GM19025 (cell line): ENCODE measurements around the gene TK1.

Experiments
- ATAC-seq: cut with Tn5 transposase; IDR thresholded peaks from one replicate; pipeline ENCODE4 v1.9.1; 2021; ENCODE audit warnings: mild to moderate bottlenecking, low read depth, moderate library complexity; ENCODE audit not compliant: unreplicated experiment

TK1 gene

DNA sequence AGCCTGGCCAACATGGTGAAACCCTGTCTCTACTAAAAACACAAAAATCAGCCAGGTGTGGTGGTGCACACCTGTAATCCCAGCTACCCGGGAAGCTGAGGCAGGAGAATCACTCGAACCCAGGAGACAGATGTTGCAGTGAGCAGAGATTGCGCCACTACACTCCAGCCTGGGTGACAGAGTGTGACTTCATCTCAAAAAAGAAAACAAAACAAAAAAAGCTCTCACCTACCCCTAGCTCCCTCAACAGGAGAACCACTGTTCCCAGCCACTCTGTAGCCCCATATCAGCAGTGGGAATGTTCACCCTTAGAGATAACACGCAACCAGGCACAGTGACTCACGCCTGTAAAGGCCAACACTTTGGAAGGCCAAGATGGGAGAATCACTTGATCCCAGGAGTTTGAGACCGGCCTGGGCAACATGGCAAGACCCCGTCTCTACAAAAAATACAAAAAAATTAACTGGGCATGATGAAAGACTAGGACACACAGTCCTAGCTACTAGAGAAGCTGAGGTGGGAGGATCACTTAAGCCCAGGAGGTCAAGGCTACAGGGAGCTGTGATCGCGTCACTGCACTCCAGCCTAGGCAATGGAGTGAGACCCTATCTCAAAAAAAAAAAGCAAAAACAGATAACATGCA is 50.9 kb downstream of the TK1 start:
- ATAC-seq = no peak

DNA sequence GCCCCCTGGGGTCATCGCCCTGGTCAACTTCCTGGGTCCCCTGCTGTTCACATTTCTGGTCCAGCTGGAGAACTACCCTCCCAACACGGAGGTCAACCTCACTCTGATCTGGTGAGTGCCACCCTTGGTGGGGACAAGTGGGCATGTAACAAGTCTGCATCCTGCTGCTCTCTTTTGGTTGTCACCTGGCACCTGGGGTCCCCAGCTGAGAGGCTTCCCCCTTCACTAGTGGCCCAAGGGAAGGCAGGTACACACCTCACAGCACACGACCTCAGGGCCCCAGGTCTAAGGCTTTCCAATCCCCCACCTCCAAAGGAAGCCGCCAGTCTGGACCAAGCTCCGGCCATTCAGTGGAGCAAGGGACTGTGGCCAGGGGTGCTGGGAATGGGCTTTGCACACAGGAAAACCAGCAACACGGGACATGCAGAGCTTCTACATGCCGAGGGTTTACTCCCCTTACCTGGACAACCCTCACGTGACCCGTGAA is 51.9 kb downstream of the TK1 start:
- no peak for ATAC-seq

DNA sequence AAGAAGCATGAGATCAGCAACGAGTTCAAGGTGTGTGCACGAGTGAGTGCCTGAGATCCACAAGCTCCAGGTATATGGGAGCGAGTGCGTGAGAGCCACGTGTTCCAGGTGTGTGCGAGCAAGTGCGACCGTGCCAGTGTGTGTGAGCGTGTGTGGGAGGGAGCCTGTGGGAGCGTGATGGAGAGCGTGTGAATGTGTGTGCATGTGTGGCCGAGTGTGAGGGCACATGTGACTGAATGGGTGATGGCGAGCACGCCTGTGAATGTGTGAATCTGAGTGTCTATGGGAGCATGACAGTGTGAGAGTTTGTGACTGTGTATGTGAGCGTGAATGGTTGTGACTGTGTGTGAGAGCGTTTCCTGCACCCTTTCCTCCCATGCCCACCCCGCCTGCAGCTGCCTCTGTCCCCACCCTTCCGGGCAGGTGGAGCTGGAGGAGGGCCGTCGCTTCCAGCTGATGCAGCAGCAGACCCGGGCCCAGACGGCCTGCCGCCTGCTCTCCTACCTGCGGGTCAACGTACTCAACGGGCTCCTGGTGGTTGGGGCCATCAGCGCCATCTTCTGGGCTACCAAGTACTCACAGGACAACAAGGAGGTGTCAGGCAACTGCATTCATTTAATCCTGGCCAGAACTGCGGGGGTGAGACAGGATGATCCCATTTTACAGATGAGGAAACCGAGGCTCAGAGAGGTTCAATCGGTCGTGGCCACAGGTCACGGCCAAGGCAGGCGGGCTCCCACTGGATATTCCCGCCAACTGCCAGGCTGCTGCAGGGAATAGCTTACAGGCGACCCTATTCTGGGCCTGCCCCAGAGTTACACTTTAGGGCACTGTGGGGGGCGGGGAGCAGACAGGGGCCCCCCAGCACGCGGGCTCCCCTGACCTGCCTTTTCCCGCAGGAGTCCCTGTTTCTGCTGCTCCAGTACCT is 52.6 kb downstream of the TK1 start:
- no peak for ATAC-seq

DNA sequence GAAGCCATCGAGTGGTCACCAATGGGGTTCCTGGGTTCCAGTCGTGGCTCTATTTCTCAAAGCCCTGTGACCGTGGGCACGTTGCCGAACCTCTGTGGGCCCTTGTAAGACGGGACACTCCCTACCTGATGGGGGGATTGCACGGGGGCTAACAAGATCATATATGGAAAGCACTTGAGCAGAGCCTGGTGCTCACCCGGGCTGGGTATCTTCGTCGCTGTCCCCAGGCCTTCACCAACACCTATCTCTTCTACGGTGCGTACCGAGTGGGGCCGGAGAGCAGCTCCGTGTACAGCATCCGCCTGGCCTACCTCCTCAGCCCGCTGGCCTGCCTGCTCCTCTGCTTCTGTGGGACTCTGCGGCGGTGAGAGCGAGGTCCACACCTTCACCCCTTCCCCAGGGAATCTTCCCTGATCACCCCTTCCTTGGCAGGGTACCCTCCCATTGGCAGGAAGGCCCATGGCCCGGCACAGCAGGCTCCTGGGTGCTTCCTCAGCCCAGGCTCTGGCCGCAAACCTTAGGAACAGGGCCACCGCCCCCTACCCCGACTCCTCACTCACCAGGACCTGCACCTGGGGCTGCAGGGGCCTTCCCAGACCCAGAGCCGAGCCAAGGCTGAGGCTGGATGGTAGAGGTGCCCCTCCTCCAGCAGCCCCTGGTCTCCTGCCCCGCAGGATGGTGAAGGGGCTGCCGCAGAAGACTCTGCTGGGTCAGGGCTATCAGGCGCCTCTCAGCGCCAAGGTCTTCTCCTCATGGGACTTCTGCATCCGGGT is 53.5 kb downstream of the TK1 start:
- ATAC-seq = no peak

DNA sequence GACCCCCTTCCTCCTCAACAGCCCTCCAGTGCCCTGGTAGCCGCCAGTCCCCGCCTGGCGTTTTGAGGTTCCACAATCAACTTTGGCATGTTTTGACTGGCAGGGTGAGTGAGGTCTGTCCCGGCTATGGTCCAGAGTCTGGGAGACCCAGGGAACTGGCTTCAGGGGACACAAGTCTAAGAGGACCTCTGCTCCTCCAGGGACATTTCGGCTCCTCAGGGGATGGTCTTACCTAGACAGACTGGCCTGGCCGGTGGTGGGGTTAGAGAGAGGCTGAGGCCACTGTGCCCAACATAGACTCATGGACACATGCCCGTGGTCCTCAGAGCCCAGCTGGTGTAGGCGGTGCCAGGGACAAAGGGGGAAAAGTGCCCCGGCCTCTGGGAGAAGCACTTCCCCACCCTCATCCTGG is 54.1 kb downstream of the TK1 start:
- no peak for ATAC-seq

DNA sequence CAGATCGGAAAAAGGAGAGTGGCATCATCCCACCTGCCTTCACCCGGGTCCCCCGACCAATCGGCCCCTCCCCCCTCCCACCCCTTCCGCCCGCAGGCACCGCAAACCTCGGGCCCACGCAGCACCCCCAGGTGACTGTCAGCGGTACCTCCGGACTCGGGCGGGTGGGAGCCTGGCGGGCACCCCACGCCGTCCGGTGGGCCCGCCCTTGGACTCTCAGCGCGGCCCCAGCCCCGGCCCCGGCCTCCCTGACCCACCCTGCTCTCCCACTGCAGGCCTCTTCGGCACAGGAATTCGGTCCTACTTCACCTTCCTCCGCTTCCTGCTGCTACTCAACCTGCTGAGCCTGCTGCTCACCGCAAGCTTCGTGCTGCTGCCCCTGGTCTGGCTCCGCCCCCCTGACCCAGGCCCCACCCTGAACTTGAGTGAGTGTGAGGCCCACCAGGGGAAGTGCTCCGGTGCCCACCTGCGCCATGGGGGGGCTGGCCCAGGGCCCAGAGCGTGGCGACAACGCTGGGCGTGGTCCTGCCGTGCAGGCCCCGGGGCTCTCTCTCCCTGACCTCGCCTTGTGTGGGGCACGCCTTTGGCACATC is 54.7 kb downstream of the TK1 start:
- ATAC-seq = no peak

DNA sequence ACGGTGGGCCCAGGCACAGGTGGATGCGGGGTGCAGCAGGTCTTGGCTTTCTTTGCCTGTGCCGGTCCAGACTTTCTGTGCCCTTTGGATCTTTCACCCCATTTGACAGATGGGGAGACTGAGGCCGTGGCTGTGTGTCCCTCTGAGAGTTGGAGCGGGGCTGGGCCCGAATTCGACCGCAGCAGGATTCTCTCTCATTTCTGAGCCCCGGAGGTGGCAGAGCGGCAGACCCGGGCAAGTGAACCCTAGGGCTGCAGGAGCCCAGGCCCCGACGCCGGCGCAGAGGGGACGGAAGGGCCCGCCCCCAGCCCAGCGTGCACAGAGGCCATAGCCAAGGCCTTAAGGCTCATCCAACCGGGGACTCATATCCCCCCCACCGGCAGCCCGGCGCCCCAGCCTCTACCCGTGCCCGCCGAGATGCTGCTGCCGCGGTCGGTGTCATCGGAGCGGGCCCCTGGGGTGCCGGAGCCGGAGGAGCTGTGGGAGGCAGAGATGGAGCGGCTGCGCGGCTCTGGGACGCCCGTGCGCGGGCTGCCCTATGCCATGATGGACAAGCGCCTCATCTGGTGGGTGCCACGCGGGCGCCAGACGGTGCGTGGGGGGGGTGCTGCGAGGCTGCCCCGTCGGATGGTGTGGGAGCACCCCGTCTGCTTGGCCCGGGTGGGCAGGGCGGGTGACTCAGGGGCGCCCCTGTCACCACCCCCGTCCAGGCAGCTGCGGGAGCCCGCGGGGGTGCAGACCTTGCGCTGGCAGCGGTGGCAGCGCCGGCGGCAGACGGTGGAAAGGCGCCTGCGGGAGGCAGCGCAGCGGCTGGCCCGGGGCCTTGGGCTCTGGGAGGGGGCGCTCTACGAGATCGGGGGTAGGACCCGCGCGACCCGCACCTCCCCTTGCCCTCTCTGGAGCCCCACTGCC is 55.4 kb downstream of the TK1 start:
- no peak for ATAC-seq

DNA sequence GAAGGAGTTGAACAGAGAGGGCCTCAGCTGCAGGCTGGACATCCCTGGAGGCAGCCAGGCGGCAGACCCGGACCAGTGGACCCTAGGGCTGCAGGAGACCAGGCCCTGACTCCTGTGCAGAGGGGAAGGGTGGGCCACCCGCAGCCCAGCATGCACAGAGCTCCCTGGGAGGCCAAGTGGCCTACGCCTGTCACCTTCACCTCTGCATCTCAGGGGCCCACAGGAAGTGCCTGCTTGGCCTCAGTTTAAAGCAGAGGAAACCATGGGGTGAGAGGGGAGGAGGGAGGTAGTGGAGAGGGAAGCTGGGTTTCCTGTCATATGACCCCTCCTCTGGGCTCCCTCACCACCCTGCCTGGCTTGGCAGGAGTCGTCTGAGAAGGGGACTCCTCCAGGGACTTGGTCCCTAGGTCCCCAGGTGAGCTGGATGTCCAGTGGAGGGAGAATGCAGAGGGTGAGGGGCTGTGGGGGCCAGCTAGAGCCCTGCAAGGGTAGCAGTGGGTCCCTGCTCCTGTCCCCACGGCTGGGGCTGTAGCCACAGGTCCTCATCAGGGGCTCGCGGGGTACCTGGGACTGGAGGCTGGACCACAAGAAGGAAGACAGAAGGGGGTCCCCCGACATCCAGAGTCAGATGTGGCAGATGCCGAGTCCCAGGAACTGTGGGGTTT is 56.3 kb downstream of the TK1 start, which contains the start of gene TMC8:
Gene TMC8 (plus strand): TSS at position 335 of the 665 bp plus-strand sequence. CDS start 818 bp downstream, outside the sequence.
- no peak for ATAC-seq

DNA sequence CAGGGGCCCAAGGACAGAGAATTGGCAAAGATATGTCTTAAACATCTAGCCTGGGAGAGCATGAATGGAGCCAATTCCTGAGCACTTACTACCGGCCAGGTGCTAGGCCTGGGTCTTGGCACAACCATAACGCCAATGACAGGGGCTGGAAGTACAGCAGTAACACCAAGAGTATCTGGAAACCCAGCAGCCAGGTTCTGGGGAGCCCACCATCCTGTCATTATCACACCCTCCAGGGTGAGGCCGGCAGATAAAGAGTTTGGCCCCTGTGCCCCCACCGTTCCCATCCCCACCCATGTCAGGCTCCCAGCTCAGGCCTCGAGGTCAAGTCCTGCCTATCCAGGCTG is 56.8 kb downstream of the TK1 start:
- no peak for ATAC-seq

DNA sequence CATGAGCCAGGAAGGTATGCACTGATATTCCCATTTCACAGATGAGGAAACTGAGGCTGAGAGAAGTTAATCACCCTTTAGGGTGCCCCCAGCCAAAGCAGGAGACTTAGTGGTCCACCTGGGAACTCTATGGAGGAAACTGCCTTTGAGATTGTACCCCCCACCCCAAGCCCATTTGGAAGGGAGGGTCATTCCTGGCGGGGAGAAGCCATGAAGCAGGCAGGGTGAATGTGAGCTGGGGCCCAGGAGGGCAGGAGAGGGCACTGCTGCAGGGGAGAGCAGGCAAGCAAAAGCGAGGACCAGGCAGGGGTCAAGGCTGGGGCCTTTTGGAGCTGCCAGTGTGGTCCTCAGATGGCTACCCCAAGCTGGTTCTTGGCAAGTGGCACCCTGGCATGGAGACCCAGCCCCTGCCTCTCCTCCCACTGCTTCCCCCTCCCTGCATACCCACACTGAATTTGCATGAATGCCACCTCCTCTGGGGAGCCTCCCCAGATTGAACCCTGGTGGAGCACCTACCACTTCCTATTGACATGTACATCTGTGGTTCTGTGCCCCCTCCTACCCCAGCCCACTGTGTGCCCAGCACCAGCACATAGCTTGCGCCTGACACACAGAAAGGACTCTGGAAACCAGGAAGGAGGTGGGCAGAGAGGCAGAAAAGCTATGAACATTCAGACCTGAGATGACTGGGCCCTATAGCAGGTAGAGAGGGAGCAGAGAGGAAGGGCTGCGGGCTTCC is 57.3 kb downstream of the TK1 start:
- ATAC-seq = no peak

DNA sequence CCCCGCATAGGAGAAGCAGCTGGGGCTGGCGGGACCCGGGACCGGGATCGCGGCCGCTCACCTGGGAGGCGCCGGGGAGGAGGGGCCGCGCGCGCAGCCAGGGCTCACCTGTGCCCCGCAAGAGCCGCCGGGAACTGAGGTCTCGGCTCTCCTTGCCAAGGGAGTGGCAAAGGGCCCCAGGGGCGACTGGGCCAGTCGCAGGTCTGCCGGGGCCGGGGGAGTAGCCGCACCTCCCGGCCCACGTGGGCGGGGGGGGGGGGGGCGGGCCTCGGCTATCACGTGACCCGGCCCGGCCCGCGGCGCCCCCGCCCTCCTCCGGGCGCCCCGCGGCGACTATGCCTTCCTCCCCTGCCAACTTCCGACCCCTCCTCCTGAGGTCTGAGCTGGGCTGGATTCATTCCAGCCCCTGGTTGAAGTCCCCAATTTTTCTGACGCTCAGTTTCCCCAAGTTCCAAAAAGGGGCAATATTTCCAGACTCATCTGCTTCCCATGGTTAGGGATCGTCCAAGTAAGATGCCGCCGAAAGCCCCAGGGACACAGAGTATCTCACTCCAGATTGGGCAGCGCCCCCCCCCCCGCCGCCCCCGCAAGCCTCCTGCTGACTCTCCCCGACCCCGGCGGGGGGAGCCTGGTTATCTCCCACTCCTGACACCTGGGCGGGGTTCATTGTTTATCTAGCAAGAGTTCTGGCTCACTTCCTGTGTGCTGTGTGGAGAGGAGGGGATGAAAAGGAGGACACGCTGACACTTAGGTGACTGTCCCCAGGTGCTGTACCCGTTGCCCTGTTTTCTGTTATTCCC is 58.1 kb downstream of the TK1 start, which contains the start of gene TMC6:
Gene TMC6 (minus strand): TSS at position 205 of the 800 bp plus-strand sequence. CDS start 1,923 bp downstream, outside the sequence.
- ATAC-seq = peak; percentile 16

DNA sequence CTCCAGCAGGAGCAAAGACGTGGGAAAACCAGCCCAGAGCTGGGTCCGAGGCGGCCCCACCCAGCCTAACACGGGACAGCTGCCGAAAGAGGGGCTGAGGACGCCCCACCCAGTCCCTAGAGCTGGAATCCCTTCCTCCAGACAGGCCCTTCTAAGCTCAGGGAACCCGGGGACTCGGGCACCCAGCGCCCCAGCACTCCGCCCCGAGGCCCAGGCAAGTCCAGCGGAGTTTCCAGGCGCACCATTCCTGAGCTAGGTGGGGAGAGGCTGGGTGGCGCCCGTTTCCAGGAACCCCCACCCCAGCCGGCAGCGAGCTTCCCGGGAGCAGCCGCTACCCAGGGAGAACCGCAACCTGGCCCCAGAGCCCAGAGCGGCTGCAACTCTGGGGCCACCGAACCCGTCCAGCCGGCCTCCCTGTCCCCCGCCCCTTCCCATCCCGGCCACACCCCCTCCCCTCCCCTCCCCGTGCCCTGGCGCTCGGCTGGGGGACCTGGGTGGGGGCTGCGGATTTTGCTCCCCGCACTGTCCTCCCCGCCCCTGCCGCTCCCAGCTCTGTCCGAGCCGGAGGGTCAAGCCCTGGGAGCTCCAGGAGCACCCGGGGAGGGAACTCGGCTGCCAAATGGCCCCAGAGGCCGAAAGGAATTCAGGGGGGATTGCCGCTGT is 58.8 kb downstream of the TK1 start:
- no peak for ATAC-seq

DNA sequence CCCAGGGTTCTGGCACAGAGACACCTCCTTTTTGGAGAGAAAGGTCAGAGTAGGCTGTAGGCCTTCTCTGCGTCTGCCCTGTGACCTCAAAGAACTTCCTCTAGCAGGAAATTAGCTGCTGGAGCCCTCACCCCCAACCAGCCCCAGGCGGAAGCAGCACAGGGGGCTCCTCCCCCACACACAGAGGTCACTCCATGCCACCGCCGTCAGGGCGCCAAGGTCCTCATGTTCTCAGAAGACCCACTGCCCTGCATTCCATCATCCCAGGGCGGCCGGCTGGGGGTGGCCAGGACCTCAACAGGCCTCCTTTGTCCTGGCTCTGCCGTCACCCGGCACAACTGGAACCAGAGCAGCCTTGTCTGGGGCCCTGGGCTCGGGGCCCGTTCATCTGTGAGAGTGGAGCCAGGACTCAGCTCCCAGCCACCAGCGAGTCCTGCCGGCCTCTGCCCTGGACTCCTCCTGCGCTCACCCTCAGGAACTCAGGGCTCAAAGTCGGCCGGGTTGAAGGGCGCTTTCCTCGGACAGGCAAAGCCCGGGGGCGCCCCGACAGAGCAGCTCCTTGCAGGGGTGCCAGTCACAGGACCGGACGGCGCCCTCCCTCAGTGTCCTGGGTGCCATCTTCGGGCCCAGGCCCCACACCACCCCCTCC is 59.5 kb downstream of the TK1 start:
- no peak for ATAC-seq

DNA sequence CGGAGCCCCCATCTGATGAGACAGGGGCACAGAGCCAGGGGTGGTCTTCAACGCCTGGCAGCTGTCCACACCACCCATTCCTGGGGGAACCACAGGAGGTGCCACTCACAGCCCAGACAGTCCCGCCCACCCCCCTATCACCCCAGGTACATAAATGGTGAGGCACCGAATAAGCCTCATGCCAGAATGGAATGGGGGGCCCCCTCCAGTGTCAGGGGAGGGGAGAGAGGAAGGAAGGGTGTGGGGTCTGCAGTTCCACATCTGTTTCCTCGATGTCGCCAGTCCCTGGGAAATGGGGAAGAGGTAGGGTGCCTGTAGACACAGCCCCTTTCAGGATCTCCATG is 60.0 kb downstream of the TK1 start:
- ATAC-seq = no peak

DNA sequence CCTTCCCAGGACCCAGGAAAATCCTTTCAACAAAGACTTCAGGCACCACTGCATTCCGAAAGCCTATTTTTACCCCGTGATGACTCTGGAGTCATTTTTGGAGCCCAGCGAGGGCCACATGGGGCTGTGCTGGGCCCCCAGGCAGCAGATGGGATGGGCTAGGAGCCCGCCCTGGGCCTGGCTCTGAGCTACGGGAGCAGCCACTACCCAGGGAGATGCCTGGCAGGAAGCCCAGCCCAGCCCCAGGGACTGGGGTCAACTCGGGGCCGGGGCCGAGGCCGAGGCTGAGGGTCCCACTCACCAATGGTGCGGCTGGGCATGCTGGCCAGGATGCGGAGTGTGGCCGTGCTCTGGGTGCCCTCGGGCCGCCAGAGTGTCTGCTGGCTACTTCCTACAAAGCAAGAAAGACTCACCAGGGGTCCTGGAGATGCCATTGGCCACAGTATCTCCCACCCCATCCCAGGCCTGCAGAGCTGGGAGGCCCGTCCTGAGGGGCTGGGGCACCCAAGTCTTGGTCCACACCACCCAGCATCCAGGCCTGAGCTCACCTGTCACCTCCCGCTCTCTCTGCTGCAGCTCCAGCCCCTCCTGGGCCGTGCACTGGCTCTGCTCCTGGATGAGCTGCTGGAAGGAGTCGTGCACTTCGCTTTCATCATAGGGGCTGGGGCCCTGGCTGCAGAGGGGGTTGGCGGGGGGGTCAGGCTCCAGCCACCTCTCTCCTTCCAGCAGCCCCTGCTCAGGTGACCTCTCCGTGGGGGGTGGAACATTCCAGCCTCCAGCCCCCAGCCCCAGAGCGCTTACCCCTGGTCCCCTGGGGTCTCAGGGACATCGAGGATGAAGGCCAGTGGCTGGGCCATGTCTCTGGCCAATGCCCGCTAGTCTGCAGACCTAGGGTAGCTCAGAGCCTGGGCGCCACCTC is 60.6 kb downstream of the TK1 start:
- ATAC-seq = no peak
